Tibial nerve (tissue), 3 donors: Measurements from ENCODE around the gene NBPF1.
"Not testable (repeated sequence)": the region's sequence is repeated elsewhere in the genome, so short reads cannot be mapped to it uniquely, and the experiment has no call there.

Experiments used
- CTCF ChIP-seq, 5 experiments: fragments of 200-600 bp in 3 of 5; fragments of 450-650 bp in 2 of 5; sonication (generic) in 3 of 5; IDR thresholded peaks; one replicate each; pipeline ENCODE4 v1.5.1; 2016 to 2019; ENCODE audit warnings: antibody characterized with exemption in 5 of 5, mild to moderate bottlenecking in 3 of 5, moderate library complexity in 2 of 5
- POLR2A ChIP-seq, 2 donors: fragments of 450-650 bp; IDR thresholded peaks; one replicate each; pipeline ENCODE4 v1.6.1; 2017; ENCODE audit warnings: antibody characterized with exemption in 2 of 2, mild to moderate bottlenecking in 2 of 2, moderate library complexity in 2 of 2

- TF ChIP-seq CTCF, POLR2A (IDR thresholded peaks at IDR 0.05): not testable (repeated sequence)
These were observed 94.0 kb downstream of the NBPF1 start for GRCh38 chr1:16519255-16519951.
